KG1 (cell line): ENCODE measurements around the gene NPB.
A peak's percentile ranks its signal among the peaks of the same experiment; 100 is the strongest.
"Not testable (repeated sequence)": the region's sequence is repeated elsewhere in the genome, so short reads cannot be mapped to it uniquely, and the experiment has no call there.

Source experiments
- DNase-seq: peaks from one replicate; lab custom pipeline; 2025; lab: John Stamatoyannopoulos, UW

NPB gene

DNA sequence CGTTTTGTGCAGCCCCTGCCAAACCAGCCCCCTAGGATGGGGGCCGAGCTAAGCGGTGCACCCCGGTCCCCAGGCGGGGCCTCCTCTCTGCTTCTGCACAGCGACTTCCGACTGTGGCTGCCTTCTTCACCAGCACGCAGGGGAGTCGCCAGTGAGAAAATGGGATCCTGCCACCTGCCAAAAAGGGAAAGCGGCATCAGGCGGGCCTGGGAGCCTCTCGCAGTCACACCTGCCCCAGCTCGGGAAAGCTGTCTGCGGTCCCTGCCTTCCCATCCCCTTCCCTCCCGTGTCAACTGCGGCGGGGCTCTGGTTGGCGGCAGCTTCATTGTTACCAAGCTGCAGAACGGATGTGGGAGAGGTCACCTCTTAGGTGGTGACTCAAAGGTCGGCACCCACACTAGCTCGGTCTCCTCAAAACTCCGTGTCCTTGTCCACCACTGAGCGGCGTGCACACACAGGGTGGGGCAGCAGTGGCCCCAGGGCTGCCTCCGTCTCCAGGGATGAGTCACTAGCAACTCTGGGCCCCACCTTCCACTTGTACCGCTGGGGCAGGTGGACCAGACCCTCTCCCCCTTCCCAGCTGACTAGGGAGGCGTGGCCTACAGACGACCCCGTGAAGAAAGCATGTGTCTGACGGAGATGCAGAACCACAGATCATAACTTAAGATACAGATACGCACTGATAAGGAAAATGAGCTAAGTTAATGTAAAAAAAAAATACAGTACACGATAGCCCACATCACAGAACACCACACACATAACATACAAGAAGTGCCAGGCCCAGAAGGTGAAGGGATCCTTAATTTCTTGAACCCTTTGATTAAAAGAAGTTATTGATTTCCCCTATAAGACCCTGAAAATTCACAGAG, 10.6 kb downstream of the NPB start:
- no peak for DNase-seq

DNA sequence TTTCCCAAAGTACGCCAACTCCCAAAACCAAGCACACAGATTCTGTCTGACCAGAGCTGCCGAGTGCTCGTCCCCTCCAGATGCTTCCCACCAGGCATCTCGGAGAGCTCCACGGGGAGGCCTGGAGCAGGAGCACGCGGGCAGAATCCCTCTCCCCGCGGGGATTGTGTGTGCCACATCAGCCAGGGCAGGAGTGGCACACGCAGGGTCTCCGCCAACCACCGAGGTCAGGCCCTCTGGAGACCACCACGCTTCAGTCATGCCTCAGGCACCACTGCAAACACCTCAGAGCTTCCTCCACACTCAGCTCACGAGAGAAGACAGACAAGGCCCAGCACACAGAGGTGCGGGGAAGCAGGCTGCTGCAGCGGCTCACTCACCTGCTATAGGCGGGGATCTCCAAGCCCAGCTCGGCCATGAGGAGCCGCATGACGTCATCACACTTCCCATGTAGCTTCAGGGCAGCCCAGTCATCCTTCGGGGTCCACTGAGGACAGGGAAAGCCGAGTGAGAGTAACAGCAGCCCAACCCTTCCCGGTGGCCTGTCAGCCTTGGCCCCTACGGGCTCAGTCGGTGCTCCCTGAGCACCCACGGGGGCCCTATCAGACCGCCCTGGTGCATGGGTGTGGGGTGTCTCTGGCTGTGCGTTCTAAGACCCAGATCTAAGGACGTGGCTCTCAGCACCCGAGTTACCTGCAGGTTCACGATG, 11.5 kb downstream of the NPB start:
- no peak for DNase-seq

DNA sequence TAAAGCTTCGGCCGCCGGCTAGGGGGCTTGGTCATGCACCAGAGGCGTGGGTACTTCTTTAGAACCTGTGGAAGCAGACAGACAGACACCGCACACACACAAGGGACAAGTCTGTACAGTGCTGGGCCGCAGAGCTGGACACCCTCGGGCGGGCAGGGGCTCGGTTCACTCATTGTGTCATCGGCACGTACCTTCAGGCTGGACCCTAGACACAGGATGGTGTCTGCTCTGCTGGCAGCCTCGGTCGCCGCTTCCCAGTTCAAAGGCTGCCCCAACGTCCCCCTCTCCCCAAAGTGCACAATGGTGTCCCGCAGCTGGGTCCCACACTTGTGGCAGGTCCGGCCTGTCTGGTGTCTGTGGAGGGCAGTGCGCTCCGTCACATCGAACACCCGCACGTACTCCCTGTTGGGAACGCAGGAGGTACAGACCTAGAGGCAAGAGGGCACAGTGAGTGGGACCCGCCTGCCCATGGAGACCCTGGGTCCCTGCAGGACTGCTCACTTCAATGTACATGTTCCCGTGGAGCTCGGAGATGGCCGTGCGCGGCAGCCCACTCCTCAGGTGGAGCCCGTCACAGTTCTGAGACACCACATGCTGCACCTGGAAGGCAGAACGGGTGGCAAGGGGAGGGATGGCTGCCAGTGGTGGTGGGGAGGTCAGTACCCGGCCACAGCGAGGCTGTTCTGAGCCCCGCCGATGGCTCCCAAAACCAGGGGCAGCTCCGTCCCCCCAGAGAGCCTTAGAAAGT, 12.2 kb downstream of the NPB start:
- DNase-seq: no peak

DNA sequence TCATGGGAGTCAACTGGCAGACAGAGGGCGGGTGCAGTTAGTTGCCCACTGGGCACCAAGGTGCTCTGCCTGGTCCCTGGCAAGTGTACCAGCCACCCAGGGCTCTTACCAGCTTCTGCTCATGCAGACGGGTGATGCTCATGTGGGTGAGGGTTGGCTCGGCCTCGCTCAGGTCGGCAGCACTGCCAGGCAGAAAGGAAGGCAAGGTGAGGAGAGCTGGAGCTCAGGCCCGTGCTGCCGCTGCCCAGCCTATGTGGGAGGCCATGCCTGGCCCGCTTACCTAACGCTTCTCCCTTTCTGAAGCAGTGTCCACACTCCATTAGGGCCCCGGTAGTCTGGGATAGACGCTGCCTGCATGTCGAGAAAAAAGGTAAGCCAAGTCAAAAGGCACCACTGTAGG, 13.3 kb downstream of the NPB start:
- DNase-seq: no peak

DNA sequence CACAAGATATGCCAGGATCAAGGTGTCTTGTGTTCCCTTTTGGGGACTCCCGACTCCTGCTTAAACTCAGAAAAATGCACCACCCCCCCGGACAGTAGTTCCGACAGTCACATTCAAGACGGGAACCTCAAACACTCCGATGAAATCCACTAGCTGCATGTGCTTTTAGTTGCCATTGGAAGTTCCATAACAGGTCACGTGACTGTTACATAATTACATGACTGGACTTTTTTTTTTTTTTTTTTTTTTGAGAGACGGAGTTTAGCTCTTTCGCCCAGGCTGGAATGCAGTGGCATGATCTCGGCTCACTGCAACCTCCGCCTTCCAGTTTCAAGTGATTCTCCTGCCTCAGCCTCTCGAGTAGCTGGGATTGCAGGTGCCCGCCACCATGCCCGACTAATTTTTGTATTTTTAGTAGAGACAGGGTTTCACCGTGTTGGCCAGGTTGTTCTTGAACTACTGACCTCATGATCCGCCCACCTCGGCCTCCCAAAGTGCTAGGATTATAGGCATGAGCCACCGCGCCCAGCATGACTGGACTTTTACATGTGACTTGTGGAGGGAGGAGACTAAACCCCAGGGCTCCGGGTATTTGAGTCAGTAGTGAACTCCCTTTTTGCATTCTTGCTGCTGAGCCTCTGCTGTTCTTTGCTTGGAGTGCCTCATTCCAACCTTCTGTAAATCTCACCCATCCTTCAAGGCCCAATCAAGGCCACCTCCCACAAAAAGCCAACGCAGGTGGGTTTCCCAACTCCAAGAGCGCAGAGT, 14.4 kb downstream of the NPB start:
- DNase-seq: no peak

DNA sequence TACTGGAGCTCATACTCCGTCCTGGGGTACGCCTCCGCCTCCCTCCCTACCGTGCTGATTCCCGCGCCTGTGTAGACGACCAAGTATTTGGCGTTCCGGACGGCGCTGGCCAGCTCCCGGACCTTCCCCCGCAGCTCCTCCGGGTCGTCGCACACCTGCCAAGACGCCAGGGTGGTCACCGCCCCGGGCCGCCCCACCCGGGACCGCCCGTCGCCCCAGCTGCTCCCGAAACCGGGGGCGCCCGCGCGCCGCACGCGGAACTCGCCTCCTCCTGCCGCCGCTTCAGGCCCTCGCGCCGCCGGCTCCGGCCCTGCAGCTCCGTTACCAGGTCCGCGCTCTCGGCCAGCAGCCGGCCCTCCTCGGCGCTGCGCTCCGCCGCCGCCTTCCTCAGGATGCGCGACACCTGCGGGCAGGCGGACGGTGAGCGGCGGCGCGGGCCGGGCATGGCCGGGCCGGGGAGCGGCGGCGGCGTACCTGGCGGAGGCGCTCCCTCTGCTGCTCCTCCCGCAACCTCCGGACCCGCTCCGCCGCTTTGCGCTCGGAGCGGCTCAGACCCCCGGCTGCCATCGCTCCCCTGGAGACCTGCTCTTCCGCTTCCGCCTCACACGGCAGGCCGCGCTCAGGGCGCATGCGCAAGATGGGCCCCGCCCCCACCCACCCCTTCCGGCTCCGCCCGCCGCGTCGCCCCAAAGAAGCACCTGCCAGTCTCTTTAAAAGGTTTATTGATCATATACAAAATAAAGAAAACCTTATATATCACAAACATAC, 15.7 kb downstream of the NPB start, which contains the start of gene SIRT7:
Gene SIRT7 (minus strand): TSS at position 612 of the 768 bp plus-strand sequence. CDS start 45 bp downstream, at position 567.
- DNase-seq: peak; percentile 64

DNA sequence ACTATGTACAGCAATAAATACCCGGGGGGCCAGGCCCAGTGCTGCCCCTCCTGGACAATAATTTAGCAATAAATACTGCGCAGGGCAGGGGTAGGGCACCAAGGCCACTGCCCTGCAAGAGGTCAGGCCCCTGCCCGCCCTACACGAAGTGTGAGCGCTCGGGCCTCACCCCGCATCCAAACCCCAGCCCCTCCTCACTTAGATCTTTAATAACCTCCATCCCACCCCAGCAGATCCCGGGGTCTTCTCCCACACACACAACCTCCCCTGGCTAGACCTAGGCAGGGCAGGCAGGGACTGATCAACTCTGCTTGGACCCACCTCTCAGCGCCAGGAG, 16.3 kb downstream of the NPB start:
- DNase-seq: not testable (repeated sequence)

DNA sequence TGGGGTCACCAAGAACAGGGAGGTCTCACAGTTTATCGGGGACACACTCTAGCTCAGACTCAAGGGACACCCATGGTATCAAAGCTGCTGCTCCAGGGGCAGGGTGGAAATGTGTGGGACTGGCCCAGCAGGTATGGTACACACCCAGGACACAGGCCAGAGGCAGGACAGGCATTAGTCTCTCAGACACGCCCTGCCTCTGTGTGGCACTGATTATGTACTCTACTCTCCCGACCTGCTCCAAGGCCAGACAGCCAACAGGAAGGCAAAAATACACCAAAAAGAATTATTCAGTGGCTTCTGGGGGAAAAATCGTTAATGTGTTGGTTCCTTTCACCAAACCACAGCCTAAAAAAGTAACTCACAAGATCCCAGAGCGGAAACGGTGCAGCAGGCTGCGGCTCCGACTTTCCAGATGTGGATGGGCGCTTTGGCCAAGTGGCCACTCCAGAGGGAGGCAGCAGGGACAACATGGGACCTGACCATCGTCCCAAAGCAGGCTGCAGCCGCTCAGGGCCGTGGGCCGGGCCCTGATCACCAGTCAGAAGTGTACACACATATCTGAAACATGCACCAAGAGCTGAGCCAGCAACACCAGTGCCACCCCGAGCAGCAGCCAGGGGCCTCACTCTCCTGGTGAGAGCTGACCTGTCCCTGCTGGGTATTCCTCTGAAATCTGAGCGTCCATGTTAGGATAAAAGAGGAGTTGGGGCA, 17.0 kb downstream of the NPB start:
- DNase-seq: no peak

DNA sequence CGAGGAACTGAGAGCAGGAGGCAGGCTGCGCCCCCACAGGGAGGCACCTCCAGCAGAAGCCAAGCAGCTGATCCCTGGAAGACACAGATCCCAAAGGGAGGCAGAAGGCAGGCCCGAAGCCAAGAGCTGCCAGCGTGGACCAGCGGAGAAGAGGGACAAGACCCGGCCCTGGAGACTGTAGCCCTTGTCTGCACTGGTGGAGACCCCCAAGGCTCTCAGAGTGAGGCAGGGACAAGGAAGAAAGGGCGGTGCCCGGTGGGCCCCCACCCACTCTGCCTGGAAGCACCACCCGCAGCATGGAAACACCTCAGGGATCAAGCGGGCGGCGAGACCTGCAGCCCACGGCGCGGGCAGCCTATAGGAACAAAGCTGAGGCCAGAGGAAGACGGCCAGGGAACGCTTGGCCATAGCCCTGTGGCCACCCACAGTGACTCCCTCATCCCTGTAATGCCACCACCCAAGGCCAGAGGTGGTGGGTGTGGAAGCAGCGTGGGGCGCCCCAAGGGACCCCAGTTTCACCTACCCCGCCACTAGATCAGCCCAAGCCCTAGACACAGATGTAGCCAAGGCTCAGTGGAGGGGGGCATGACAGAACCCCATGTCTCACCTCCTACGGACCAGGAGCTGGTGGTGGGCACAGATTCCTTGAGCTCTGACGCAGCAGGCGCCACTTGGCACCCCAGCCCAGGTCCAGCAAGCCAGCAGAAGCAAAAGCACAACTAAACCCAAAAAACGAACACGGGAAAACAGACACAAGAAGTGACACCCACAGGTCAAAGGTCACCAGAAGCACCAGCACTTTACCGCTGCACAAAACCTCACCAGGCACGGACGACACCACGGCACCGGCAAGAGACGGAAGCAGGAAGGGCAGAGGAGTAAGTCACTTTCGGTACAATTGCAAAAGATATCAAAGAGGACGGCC, 18.8 kb downstream of the NPB start:
- DNase-seq: no peak

DNA sequence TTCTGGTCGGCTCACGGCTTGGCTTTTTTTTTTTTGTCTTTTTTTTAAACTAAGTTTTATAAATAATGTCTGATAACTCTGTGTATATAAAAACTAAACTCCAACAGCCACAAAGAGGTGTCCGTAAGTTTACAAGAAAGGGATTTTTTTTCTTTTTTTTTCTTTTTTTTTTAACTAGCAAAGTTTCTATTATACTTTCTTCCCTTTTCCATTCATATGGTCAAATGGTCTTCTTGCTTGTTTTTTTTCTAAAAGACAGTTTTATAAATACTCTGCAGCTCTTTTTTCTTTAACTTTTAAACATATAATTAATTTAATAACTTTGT, 19.5 kb downstream of the NPB start:
- DNase-seq: no peak

DNA sequence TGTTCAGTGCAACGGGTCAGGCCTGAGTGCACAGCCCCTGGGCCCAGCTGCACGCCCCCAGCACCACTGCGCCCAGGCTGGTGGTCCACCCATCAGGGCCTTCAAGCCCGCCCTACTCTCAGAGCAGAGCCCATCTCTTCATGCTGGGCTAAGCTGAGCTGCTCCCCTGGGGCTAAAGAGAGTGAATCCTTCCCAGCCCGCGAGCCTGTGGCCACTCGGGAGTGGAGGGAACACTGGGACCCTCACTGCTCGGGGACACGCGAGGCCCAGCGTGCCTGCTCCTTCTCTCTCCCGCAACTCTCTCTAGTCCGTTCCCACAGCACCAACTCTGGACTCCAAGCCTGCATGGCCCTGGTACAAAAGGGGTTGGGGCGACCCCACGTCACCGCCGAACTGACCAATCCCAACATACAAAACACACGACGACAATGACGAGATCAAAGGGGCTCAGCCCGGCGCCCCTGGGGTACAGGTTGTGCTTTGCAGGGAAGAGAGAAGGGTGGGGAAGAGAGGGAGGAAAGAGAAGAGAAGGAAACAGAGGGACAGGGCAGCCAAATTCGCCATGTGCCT, 20.0 kb downstream of the NPB start:
- no peak for DNase-seq

DNA sequence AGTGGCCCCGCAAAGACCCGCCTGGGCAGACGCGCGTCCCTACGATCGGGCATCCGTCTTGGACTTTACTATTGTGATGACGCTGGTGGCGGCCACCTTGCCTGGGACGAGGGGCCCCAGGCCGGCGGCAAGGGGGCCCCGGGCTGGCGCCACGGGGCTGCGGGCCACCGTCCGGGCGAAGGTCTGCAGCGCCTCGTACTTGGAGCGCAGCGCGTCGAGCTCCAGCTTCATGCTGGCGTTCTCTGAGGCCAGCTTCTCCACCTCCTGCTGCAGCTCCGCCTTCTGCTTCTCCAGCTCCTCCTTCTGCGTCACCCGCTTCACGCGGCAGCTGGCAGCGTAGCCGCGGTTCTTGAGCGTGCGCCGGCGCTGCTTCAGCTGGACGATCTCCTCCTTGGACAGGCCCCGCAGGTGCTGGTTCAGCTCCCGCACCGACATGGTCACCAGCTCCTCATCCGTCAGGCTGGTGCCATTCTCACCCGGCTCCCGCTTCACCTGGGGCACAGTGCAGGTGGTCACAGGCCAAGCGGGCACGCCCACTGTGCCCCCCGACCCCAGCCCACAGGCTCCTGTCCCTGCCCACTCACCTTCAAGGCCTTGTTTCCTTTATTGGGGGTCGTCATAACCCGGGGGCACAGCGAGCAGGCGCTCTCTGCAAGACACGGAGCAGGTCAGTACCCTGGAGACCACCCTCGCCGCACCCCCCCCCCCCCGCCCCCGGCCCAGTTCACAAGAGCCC, 20.7 kb downstream of the NPB start:
- no peak for DNase-seq

DNA sequence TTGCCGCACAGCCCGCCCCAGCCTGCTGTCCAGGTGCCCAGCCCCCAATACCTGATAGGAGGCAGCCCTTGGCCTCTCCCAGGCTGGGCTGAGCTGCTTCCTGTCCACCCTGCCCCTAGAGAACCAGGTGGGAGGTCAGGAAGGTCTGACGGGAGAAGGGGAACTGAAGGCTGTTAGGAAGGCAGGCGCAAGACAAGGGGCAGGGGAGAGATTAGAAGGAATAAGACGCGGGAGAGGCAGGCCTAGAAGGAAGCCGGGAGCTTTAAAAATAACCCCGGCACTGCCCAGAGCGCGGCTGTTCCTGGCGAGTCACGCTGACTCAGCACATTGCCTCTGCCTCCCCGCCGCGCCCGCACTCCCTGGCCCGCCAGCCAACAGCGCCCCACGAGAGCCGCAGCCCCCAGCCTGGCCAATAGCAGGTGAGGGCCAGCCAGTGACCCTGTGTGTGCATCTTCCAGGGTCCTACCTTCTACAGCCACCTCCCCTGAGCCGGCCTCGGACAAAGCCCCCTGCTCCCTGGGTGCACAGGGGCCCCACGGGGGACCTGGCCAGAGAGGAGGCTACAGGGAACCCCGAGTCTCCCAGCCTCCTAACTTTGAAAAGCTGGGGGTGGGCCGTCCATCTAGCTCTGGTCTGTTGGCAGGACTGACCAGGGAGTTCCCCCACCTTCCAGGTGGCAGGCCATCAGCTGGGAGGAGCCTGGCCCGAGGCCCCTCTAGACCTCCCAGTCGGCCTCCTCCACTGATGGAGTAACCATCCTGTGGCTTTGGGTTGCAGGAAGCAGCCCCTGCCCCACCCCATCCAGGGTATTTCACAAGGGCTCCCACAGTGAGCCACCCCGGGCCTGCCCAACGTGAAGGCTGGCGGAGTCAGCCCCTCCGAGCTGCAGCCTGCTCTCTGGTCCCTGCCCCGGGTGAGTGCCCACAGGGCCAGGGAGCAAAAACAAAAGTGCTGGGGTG, 21.5 kb downstream of the NPB start:
- DNase-seq: peak; percentile 61

DNA sequence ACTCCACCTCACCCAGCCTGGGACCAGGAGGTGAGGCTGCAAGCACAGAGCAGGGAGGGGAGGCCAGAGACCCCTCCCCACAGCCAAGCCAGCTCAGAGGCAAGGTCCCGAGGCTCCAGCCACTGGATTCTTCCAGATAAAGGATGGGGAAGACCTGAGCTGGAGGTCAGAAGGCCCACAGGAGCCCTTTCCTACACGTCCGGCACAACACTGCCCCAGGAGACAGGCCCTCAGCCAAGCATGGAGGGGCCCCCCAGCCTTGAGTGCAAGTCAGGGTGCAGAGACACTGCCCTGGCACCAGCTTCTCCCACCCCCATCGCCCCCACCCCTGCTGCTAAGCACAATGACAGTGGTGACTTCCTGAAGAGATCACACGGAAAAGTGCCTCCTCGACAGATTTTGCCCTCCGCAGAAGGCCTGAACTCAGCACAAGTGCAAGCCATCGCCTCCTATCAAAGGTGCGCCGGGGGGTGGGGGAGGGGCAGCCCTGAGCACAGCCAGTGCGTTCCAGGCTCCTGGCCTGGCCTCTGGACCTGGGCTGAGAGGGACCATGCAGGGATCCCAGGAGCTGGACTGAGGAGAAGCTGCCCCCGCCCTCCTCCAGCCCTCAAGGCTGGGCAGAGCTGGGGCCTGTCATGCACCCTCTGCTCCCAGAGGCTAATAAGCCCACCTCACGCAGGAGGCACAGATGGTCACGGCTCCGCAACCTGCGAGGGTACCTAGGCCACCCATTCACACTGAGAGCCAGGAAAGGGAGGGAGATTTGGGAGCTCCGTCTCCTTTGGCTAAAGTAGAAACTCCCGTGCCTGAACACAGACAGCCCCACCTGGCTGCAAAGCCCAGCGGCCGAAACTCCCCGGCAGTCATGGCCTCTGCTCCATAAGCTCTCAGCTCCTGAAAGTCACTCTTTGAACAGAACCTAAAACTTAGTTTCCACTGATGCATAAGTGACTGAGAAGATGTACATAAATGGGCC, 22.8 kb downstream of the NPB start:
- no peak for DNase-seq

DNA sequence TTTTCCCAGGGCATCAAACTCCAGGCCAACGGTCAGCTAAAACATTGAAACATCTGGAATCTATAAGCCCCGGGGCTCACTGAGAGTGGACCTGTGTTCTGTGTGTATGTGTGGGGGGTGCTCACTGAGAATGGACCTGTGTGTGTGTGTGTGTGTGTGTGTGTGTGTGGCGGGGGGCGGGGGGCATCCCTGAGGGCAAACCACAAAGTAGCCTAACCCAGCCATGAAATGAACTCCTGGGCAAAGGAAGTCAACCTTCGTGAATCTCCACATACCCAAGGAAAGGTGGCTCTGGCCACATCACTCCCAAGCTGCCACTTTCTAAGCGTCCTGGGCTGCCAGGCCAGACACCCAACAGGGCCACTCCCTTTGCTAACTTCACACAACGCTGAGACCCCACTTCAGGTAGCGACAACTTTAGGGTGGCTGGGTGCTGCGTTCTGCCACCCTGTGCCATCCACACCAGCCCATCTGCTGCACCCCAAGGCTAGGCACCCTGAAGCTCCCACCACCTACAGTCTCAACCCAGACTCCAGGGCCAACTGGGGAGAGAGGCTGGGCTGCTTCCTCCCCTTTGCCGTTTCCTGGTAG, 23.9 kb downstream of the NPB start:
- no peak for DNase-seq
